Testis (tissue), 3 donors: ENCODE data around the gene GRIK5. TPM values are rescaled to one million over a fixed set of nuclear protein-coding genes. Genes with fewer than 3 reads are reported as not detected.

Experiments
- DNase-seq: peaks from one replicate; pipeline ENCODE4 v3.0.0-alpha.2; 2019
- H3K27ac ChIP-seq, 2 donors: fragments of 200-600 bp; sonication (generic); one replicate each; pipeline ENCODE4 v1.5.1; 2019
- H3K27me3 ChIP-seq: fragments of 200-600 bp; sonication (generic); one replicate; pipeline ENCODE4 v1.5.1; 2019
- H3K36me3 ChIP-seq: fragments of 200-600 bp; sonication (generic); one replicate; pipeline ENCODE4 v1.5.1; 2017; ENCODE audit warnings: low read depth; ENCODE audit errors: missing control alignments
- H3K4me1 ChIP-seq: fragments of 200-600 bp; sonication (generic); one replicate; pipeline ENCODE4 v1.5.1; 2019
- H3K4me3 ChIP-seq, 2 donors: fragments of 200-600 bp; sonication (generic); one replicate each; pipeline ENCODE4 v1.5.1; 2017 to 2019
- H3K9me3 ChIP-seq: fragments of 200-600 bp; sonication (generic); one replicate; pipeline ENCODE4 v1.5.1; 2017
- POLR2A ChIP-seq: fragments of 450-650 bp; IDR thresholded peaks from one replicate; pipeline ENCODE4 v1.6.1; 2017; ENCODE audit warnings: antibody characterized with exemption, mild to moderate bottlenecking, moderate library complexity
- WGBS, 2 donors: methylation state at CpG; one replicate each; pipeline ENCODE4 v1.1.5; 2018; 5-methylcytosine and 5-hydroxymethylcytosine counted together
- intact Hi-C: fragments of 100-400 bp; cut with DNase I; formaldehyde crosslinking; loops from one replicate; pipeline ENCODE4 v1.15.1; 2023; ENCODE audit warnings: low total_unique reads
- polyA plus RNA-seq: library from polyadenylated mRNA; stranded (reverse); fragments of 350-450 nt; fragmentation: Illumina TruSeq; extraction: RNeasy Lipid Tissue Mini Kit (QIAGEN cat#74804); gene quantifications from one replicate; pipeline ENCODE4 v1.2.3, GENCODE V29; 2014; ENCODE audit warnings: low read depth, low replicate concordance; ENCODE audit not compliant: insufficient read depth
- total RNA-seq, 2 donors: library from RNA; depleted of rRNA; stranded (reverse); fragments of >200 nt; gene quantifications; one replicate each; pipeline ENCODE4 v1.2.3, GENCODE V29; 2016
- TF ChIP-seq, protein P1 (sequence below), 3 experiments: fragments of 450-650 bp in 2 of 3; fragments of 200-600 bp in 1 of 3; sonication (generic) in 1 of 3; IDR thresholded peaks; one replicate each; pipeline ENCODE4 v1.5.1; 2016 to 2019; ENCODE audit warnings: antibody characterized with exemption in 3 of 3, mild to moderate bottlenecking in 2 of 3, moderate library complexity in 1 of 3

The GRIK5 gene
- total and polyA plus RNA-seq, 3 donors from 2014 or later, result 31.7 to 87.4 (median 43.8) TPM

DNA sequence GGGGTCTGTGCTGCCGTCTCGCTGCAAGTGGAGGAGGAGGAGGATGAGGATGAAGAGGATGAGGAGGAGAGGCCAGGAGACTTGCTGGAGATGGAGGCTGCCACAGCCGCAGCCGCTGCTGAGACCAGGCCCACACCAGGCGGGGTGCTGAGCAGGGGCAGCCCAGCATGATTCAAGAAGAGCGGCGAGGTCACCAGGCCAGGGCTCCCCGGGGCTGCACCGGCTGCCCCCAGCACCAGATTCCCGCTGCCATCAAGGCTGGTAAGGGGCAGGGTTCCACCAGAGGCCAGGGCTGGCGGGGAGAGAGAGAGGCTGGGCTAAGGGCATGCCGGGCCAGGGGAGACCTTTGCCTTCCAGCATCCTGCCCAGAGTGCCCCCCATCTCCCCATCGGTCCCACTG is 21.3 kb upstream of the GRIK5 start:
- Histone ChIP-seq H3K27ac (no peak overlapping the region), H3K27me3 (no peaks in the 10 kb centered on the region), H3K9me3 (no peaks in the 10 kb centered on the region), H3K4me3 (no peak overlapping the region), H3K36me3 (no peaks in the 10 kb centered on the region), H3K4me1 (no peaks in the 10 kb centered on the region)
- no peak for DNase-seq
- WGBS, 2 donors, result 85 to 87% methylated on average over 7 to 13 of the region's 13 CpGs
- TF ChIP-seq, protein P1, sequence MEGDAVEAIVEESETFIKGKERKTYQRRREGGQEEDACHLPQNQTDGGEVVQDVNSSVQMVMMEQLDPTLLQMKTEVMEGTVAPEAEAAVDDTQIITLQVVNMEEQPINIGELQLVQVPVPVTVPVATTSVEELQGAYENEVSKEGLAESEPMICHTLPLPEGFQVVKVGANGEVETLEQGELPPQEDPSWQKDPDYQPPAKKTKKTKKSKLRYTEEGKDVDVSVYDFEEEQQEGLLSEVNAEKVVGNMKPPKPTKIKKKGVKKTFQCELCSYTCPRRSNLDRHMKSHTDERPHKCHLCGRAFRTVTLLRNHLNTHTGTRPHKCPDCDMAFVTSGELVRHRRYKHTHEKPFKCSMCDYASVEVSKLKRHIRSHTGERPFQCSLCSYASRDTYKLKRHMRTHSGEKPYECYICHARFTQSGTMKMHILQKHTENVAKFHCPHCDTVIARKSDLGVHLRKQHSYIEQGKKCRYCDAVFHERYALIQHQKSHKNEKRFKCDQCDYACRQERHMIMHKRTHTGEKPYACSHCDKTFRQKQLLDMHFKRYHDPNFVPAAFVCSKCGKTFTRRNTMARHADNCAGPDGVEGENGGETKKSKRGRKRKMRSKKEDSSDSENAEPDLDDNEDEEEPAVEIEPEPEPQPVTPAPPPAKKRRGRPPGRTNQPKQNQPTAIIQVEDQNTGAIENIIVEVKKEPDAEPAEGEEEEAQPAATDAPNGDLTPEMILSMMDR (IDR thresholded peaks at IDR 0.05), result no peak
- no peak for TF ChIP-seq POLR2A
- intact Hi-C loops, result no loop called here

- intact Hi-C loops, result no loop called here
- WGBS, 2 donors, result 72 to 74% methylated on average over 8 to 9 of the region's 9 CpGs
- H3K27ac ChIP-seq, result no peak overlapping the region
- TF ChIP-seq, protein P1 (IDR thresholded peaks at IDR 0.05), result no peak
- no peak for TF ChIP-seq POLR2A
- no peaks in the 10 kb centered on the region for H3K9me3 ChIP-seq
- H3K4me3 ChIP-seq, result no peak overlapping the region
- DNase-seq, result no peak
- H3K27me3 ChIP-seq, result no peaks in the 10 kb centered on the region
- no peaks in the 10 kb centered on the region for H3K36me3 ChIP-seq
- no peaks in the 10 kb centered on the region for H3K4me1 ChIP-seq
Observed at GRCh38 chr19:42090672-42091071, 20.7 kb upstream of the GRIK5 start.

GRCh38 chr19:42089772-42090171 is 19.8 kb upstream of the GRIK5 start:
- Histone ChIP-seq H3K36me3 (no peaks in the 10 kb centered on the region), H3K4me3 (no peak overlapping the region), H3K4me1 (no peaks in the 10 kb centered on the region), H3K27me3 (no peaks in the 10 kb centered on the region), H3K9me3 (no peaks in the 10 kb centered on the region), H3K27ac (no peak overlapping the region)
- intact Hi-C loops, result no loop called here
- WGBS, 2 donors, result 91 to 95% methylated on average over 13 of the region's 13 CpGs
- no peak for DNase-seq
- no peak for TF ChIP-seq POLR2A
- TF ChIP-seq, protein P1 (IDR thresholded peaks at IDR 0.05), result no peak

DNA sequence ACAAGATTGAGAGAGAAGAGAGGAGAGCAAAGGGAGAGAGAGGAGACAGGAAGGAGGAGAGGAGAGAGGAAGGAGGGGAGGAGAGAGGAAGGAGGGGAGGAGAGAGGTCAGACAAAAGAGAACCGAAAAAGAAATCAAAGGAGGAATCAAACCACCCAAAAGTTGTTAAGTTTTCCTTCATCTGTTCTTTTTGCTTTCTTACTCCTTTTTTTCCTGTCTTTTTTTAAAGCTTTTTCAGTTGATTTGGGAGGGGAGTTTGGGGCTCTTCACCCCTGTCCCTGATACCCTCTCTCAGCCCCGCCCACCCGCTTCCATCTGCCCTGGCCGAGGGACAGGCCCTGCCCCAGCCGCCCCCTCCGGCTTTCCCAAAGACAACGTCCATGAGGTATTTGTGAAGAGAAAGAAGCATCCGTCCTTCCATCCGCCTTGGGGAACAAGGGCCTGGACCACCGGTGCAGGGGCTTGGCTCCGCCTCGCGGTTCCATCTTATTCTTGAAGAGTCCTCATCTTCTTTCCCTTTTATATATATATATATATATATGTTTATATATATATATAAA is 19.3 kb upstream of the GRIK5 start:
- 74 to 82% methylated on average over 13 of the region's 13 CpGs for WGBS, 2 donors
- no peaks in the 10 kb centered on the region for H3K4me1 ChIP-seq
- H3K27me3 ChIP-seq, result no peaks in the 10 kb centered on the region
- no peaks in the 10 kb centered on the region for H3K9me3 ChIP-seq
- H3K27ac ChIP-seq, result no peak overlapping the region
- intact Hi-C loops, result no loop called here
- no peak for DNase-seq
- no peak overlapping the region for H3K4me3 ChIP-seq
- no peak for TF ChIP-seq POLR2A
- TF ChIP-seq, protein P1 (IDR thresholded peaks at IDR 0.05), result no peak
- no peaks in the 10 kb centered on the region for H3K36me3 ChIP-seq

GRCh38 chr19:42088471-42089190 is 18.6 kb upstream of the GRIK5 start:
- WGBS, 2 donors, result 68 to 77% methylated on average over 13 to 18 of the region's 18 CpGs
- no peak overlapping the region for H3K27ac ChIP-seq
- H3K4me3 ChIP-seq, result no peak overlapping the region

More at GRCh38 chr19:42088471-42089190, 18.6 kb upstream of the GRIK5 start:
- no peak for DNase-seq
- H3K9me3 ChIP-seq, result no peaks in the 10 kb centered on the region
- no peaks in the 10 kb centered on the region for H3K4me1 ChIP-seq
- intact Hi-C loops, result no loop called here
- H3K36me3 ChIP-seq, result no peaks in the 10 kb centered on the region
- no peak for TF ChIP-seq POLR2A
- TF ChIP-seq, protein P1 (IDR thresholded peaks at IDR 0.05), result no peak
- H3K27me3 ChIP-seq, result no peaks in the 10 kb centered on the region
